NCI-H187 (cell line): ENCODE data around the gene HMGCS2.

Source experiments
- DNase-seq, 2 experiments: peaks; one replicate each; lab custom pipeline; 2025; lab: John Stamatoyannopoulos, UW

Gene HMGCS2

GRCh38 chr1:119768778-119769177 lies at the start of gene HMGCS2:
TSS of gene HMGCS2 (minus strand) at chr1:119768905. CDS start at chr1:119768844, 61 bp downstream.
- DNase-seq, result no peak

GRCh38 chr1:119818181-119818580 lies 49.5 kb upstream of the HMGCS2 start:
- no peak for DNase-seq

- DNase-seq, result no peak
Measured at GRCh38 chr1:119816407-119816806, 47.7 kb upstream of the HMGCS2 start.

- no peak for DNase-seq
Measured at GRCh38 chr1:119815928-119816327, 47.2 kb upstream of the HMGCS2 start.

- no peak for DNase-seq
Measured at GRCh38 chr1:119815361-119815760, 46.7 kb upstream of the HMGCS2 start.

GRCh38 chr1:119814288-119814687 lies 45.6 kb upstream of the HMGCS2 start:
- DNase-seq, result no peak

- no peak for DNase-seq
Measured at GRCh38 chr1:119811985-119812557, 43.4 kb upstream of the HMGCS2 start.

GRCh38 chr1:119811387-119811786 lies 42.7 kb upstream of the HMGCS2 start, which contains the start of gene REG4:
TSS of gene REG4 (minus strand) at chr1:119811460. CDS start at chr1:119808769, 2,691 bp downstream.
- no peak for DNase-seq

- DNase-seq, result peak; percentile 44 to 80
Measured at GRCh38 chr1:119808972-119809550, 40.4 kb upstream of the HMGCS2 start.

- DNase-seq, result no peak
Measured at GRCh38 chr1:119808491-119808890, 39.8 kb upstream of the HMGCS2 start.

- DNase-seq, result no peak
Measured at GRCh38 chr1:119806489-119806888, 37.8 kb upstream of the HMGCS2 start.

- DNase-seq, result no peak
Measured at GRCh38 chr1:119805746-119806145, 37.0 kb upstream of the HMGCS2 start.

GRCh38 chr1:119805247-119805646 lies 36.5 kb upstream of the HMGCS2 start:
- no peak for DNase-seq

- no peak for DNase-seq
Measured at GRCh38 chr1:119799599-119800177, 31.0 kb upstream of the HMGCS2 start.

- DNase-seq, result no peak
Measured at GRCh38 chr1:119799003-119799402, 30.3 kb upstream of the HMGCS2 start.

GRCh38 chr1:119797606-119798005 lies 28.9 kb upstream of the HMGCS2 start:
- no peak for DNase-seq

GRCh38 chr1:119797162-119797561 lies 28.5 kb upstream of the HMGCS2 start:
- no peak for DNase-seq

- peak in 1 of 2 experiments; percentile 55 for DNase-seq
Measured at GRCh38 chr1:119795261-119796200, 26.8 kb upstream of the HMGCS2 start.

GRCh38 chr1:119794876-119795240 lies 26.2 kb upstream of the HMGCS2 start:
- DNase-seq, result no peak

GRCh38 chr1:119794230-119794875 lies 25.6 kb upstream of the HMGCS2 start:
- no peak for DNase-seq

GRCh38 chr1:119791377-119791776 lies 22.7 kb upstream of the HMGCS2 start:
- DNase-seq, result no peak
